ENCODE measurements around the gene CCR7. TPM values are rescaled to one million over a fixed set of nuclear protein-coding genes. Genes with fewer than 3 reads are reported as not detected.

Gene CCR7
- total RNA-seq, 4 donors from 2014 or later: 0.14 to 5.4 (median 4.9) TPM; not detected in 1

- no peaks in the 10 kb centered on the region for H3K27me3 ChIP-seq
- 88% methylated on average over 9 of the region's 9 CpGs; no CpG with 5 or more reads in 1 of the 2 donors for WGBS, 2 donors (ENCODE audit: low coverage in 1 of 2)
- H3K36me3 ChIP-seq: no peaks in the 10 kb centered on the region
- H3K4me1 ChIP-seq: peaks cover 21 to 55% (median 37%) of the 10 kb centered on the region in 4 donors
- H3K4me3 ChIP-seq: no peak overlapping the region
- H3K9me3 ChIP-seq: no peaks in the 10 kb centered on the region
- intact Hi-C loops (cut with DNase I; ENCODE audit: low total_unique reads): no loop called here
- in situ Hi-C loops (cut with MboI; ENCODE audit: low pct_ligation_motif_present in 1 of 4, low pct_unique_long_range_greater_than_20kb in 1 of 4, low sequenced_read_pairs in 3 of 4): loop anchor here (10.0 to 25.0 kb wide), 3 partner anchors 103 to 175 kb away; partner anchors contain the start of genes GJD3 (in 2 of the 4) and IGFBP4 (in 2 of the 4)
- peak overlapping the region; percentile 49 to 92 (median 86) for H3K27ac ChIP-seq
- no peak for DNase-seq
- TF ChIP-seq POLR2A (IDR thresholded peaks at IDR 0.05): no peak
Measured at GRCh38 chr17:40539711-40540411, 25.4 kb downstream of the CCR7 start.

DNA sequence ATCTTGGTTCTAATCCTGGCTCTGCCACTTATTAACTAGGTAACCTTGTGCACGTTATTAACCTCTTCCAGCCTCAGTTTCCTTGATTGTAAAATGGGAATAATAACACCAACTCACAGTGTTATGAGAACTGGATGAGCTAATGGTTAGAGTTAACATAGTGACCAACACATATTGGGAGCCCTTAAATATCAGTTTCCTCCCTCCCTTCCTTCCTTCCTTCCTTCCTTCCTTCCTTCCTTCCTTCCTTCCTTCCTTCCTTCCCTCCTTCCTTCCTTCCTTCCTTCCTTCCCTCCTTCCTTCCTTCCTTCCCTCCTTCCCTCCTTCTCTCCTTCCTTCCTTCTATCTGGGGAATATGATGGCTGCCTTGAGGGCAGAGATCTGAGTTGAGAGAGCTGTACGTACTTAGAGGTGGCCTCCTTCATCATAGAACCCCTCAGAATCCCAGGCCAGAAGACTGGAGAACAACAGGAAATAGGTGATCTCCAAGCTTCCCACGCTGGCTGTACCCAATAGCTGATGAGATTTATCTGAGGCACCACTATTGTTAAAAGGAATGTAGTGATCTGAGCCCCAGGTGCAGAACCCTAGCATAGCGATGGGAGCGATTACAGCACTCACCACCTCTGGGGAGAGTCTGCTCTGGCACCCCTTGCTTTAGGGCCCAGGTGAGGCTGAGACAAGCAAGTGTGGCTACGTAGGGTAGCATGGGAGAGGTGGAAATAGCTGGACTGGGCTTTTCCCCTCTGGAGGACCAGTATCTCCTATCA, 26.2 kb downstream of the CCR7 start:
- Histone ChIP-seq H3K36me3 (no peaks in the 10 kb centered on the region), H3K4me1 (peaks cover 21 to 58% (median 37%) of the 10 kb centered on the region in 4 donors), H3K9me3 (no peaks in the 10 kb centered on the region), H3K27me3 (no peaks in the 10 kb centered on the region), H3K4me3 (no peak overlapping the region), H3K27ac (peak overlapping the region; percentile 31 to 92 (median 76))
- 90 to 94% methylated on average over 2 to 6 of the region's 6 CpGs for WGBS, 2 donors (ENCODE audit: low coverage in 1 of 2)
- in situ Hi-C loops (cut with MboI; ENCODE audit: low pct_ligation_motif_present in 1 of 4, low pct_unique_long_range_greater_than_20kb in 1 of 4, low sequenced_read_pairs in 3 of 4): loop anchor here (10.0 to 25.0 kb wide), 3 partner anchors 102 to 174 kb away; partner anchors contain the start of genes GJD3 (in 2 of the 4) and IGFBP4 (in 2 of the 4)
- intact Hi-C loops (cut with DNase I; ENCODE audit: low total_unique reads): no loop called here
- TF ChIP-seq CTCF (IDR thresholded peaks at IDR 0.05) (no peak), EP300 (IDR thresholded peaks at IDR 0.05; ENCODE audit: low read depth) (no peak), POLR2AphosphoS5 (IDR thresholded peaks at IDR 0.05) (no peak), POLR2A (IDR thresholded peaks at IDR 0.05) (no peak)
- no peak for DNase-seq

GRCh38 chr17:40538019-40538935, 27.0 kb downstream of the CCR7 start:
- WGBS, 2 donors (ENCODE audit: low coverage in 1 of 2): 75 to 82% methylated on average over 2 to 15 of the region's 15 CpGs
- DNase-seq: no peak
- no peak overlapping the region for H3K4me3 ChIP-seq
- no peaks in the 10 kb centered on the region for H3K9me3 ChIP-seq
- H3K4me1 ChIP-seq: peaks cover 27 to 60% (median 36%) of the 10 kb centered on the region in 4 donors
- H3K36me3 ChIP-seq: no peaks in the 10 kb centered on the region
- no peaks in the 10 kb centered on the region for H3K27me3 ChIP-seq
- in situ Hi-C loops (cut with MboI; ENCODE audit: low pct_ligation_motif_present in 1 of 4, low pct_unique_long_range_greater_than_20kb in 1 of 4, low sequenced_read_pairs in 3 of 4) (loop anchor here (10.0 to 25.0 kb wide), 3 partner anchors 101 to 173 kb away; partner anchors contain the start of genes GJD3 (in 2 of the 4) and IGFBP4 (in 2 of the 4)), intact Hi-C loops (cut with DNase I; ENCODE audit: low total_unique reads) (no loop called here)
- H3K27ac ChIP-seq: peak overlapping the region; percentile 31 to 92 (median 76)
- TF ChIP-seq POLR2AphosphoS5 (IDR thresholded peaks at IDR 0.05) (no peak), POLR2A (IDR thresholded peaks at IDR 0.05) (no peak)

DNA sequence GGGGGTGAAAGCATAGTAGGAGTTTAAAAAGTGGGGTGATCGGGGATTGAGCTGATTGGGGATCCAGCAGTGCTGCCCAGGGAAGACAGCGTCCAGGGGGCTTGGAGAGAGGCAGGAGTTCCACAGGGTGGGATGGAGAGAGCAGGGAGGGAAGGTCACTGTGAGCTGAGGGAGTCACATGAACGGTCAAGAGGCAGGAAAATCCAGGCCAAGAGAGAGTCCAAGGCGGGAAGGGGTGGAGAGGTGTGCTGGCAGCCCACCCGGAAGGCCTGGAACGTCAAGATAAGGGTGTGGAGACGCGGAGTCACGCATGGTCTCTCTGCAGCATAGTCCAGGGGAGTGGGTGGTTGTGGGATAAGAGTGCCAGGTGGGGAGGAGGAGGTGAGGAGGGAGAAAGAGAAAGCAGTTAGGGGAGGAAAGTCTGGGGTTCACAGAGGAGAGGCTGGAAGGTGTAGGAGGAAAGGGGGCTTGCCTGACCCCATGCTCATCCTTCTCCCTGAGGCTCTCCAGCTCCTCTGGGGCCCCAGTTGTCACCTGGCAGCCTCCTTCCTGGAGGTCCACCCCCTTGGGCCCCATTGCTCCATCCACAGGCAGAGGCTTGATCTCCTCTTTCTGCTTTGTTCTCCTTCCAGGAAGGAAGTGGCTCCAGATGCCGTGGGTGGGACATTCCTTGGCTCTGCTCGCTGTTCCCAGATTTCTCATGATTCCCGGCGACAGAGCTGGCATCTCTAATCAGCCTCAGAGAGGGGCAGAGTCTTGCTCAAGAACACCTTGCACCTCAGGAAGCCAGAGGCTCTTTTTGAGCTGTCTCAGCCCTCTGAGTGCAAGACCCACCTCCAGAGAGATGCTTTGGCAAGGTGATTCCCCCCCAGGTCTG, 28.7 kb downstream of the CCR7 start:
- peak overlapping the region; percentile 31 to 92 (median 76) for H3K27ac ChIP-seq
- H3K27me3 ChIP-seq: no peaks in the 10 kb centered on the region
- DNase-seq: no peak
- 52 to 79% methylated on average over 9 to 13 of the region's 13 CpGs for WGBS, 2 donors (ENCODE audit: low coverage in 1 of 2)
- H3K9me3 ChIP-seq: no peaks in the 10 kb centered on the region
- in situ Hi-C loops (cut with MboI; ENCODE audit: low pct_ligation_motif_present in 1 of 4, low pct_unique_long_range_greater_than_20kb in 1 of 4, low sequenced_read_pairs in 3 of 4) (loop anchor here (10.0 to 25.0 kb wide), 3 partner anchors 99 to 172 kb away; partner anchors contain the start of genes GJD3 (in 2 of the 4) and IGFBP4 (in 2 of the 4)), intact Hi-C loops (cut with DNase I; ENCODE audit: low total_unique reads) (no loop called here)
- peaks cover 24 to 58% (median 34%) of the 10 kb centered on the region in 4 donors for H3K4me1 ChIP-seq
- peak; percentile 75 for TF ChIP-seq EP300 (IDR thresholded peaks at IDR 0.05; ENCODE audit: low read depth)
- peak in 1 of 3 donors; percentile 9 for TF ChIP-seq POLR2AphosphoS5 (IDR thresholded peaks at IDR 0.05)
- TF ChIP-seq POLR2A (IDR thresholded peaks at IDR 0.05): no peak
- TF ChIP-seq CTCF (IDR thresholded peaks at IDR 0.05): no peak
- H3K4me3 ChIP-seq: no peak overlapping the region
- no peaks in the 10 kb centered on the region for H3K36me3 ChIP-seq
